PC-3 (cell line): ENCODE results near the gene TRPM7.

Source experiments
- EZH2 ChIP-seq: fragments of 300-600 bp; sonication (generic); IDR thresholded peaks from one replicate; pipeline ENCODE4 v1.6.1; 2017; ENCODE audit warnings: antibody characterized with exemption, mild to moderate bottlenecking, low read length; ENCODE audit not compliant: unreplicated experiment
- EZH2phosphoT487 ChIP-seq: fragments of 300-600 bp; sonication (generic); IDR thresholded peaks from 2 replicates; pipeline ENCODE4 v1.6.1; 2018; ENCODE audit warnings: mild to moderate bottlenecking, antibody characterized with exemption, low read length, borderline replicate concordance
- TF ChIP-seq, protein P1 (sequence below): fragments of 300-600 bp; sonication (generic); conservative IDR thresholded peaks from 2 replicates; pipeline ENCODE4 v1.5.1; 2017; ENCODE audit warnings: antibody characterized with exemption, low read depth, mild to moderate bottlenecking, low read length

DNA sequence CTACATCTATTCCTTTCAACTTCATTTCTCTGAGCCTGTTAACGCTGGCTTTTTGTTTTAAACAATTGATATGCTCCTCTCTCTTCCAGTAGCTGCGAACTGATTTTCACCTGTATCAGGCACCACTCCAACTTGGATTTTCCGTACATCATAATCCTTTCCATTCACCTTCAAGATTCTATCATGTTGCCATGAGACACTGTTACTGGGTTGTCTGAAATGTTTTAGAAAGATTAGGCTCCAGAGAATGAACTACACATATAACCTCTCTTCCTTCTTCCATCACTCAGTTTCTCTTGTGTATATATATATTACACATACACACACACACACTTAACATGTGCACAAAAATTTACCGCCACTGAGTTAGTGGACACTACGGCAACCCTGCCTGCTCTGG, 140.0 kb downstream of the TRPM7 start, which contains the start of gene USP50:
- TF ChIP-seq, protein P1, sequence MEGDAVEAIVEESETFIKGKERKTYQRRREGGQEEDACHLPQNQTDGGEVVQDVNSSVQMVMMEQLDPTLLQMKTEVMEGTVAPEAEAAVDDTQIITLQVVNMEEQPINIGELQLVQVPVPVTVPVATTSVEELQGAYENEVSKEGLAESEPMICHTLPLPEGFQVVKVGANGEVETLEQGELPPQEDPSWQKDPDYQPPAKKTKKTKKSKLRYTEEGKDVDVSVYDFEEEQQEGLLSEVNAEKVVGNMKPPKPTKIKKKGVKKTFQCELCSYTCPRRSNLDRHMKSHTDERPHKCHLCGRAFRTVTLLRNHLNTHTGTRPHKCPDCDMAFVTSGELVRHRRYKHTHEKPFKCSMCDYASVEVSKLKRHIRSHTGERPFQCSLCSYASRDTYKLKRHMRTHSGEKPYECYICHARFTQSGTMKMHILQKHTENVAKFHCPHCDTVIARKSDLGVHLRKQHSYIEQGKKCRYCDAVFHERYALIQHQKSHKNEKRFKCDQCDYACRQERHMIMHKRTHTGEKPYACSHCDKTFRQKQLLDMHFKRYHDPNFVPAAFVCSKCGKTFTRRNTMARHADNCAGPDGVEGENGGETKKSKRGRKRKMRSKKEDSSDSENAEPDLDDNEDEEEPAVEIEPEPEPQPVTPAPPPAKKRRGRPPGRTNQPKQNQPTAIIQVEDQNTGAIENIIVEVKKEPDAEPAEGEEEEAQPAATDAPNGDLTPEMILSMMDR, result no peak
- TF ChIP-seq EZH2 (no peak), EZH2phosphoT487 (no peak)
